GM18502 (cell line): ENCODE measurements around the gene RSL1D1.
A peak's percentile ranks its signal among the peaks of the same experiment; 100 is the strongest.

Source experiments
- ATAC-seq: cut with Tn5 transposase; IDR thresholded peaks from one replicate; pipeline ENCODE4 v1.9.1; 2021; ENCODE audit warnings: mild to moderate bottlenecking; ENCODE audit not compliant: unreplicated experiment, poor library complexity

Gene RSL1D1

GRCh38 chr16:11851294-11852091 lies at the start of gene RSL1D1:
RSL1D1 (minus strand) TSS chr16:11851542; CDS start chr16:11851512, 30 bp downstream.
- ATAC-seq, result peak; percentile 82

GRCh38 chr16:11901091-11901490 lies 49.7 kb upstream of the RSL1D1 start:
- ATAC-seq, result no peak

- no peak for ATAC-seq
These were observed 45.3 kb upstream of the RSL1D1 start for GRCh38 chr16:11896486-11897176.

GRCh38 chr16:11893571-11893970 lies 42.2 kb upstream of the RSL1D1 start:
- no peak for ATAC-seq

- ATAC-seq, result no peak
These were observed 41.4 kb upstream of the RSL1D1 start for GRCh38 chr16:11892761-11893160.

- no peak for ATAC-seq
These were observed 39.1 kb upstream of the RSL1D1 start for GRCh38 chr16:11890231-11890965.

- no peak for ATAC-seq
These were observed 35.5 kb upstream of the RSL1D1 start for GRCh38 chr16:11886881-11887280.

- ATAC-seq, result no peak
These were observed 32.7 kb upstream of the RSL1D1 start for GRCh38 chr16:11884035-11884434.

- no peak for ATAC-seq
These were observed 28.7 kb upstream of the RSL1D1 start for GRCh38 chr16:11880007-11880406.

GRCh38 chr16:11877374-11877773 lies 26.0 kb upstream of the RSL1D1 start:
- ATAC-seq, result no peak

GRCh38 chr16:11876306-11876705 lies 25.0 kb upstream of the RSL1D1 start:
- ATAC-seq, result no peak

GRCh38 chr16:11875721-11876120 lies 24.4 kb upstream of the RSL1D1 start:
- ATAC-seq, result no peak

- ATAC-seq, result no peak
These were observed 19.9 kb upstream of the RSL1D1 start for GRCh38 chr16:11871193-11871592.

- ATAC-seq, result no peak
These were observed 19.1 kb upstream of the RSL1D1 start for GRCh38 chr16:11870399-11870798.

GRCh38 chr16:11869353-11870228 lies 18.2 kb upstream of the RSL1D1 start:
- no peak for ATAC-seq

GRCh38 chr16:11868412-11868980 lies 17.2 kb upstream of the RSL1D1 start:
- ATAC-seq, result no peak

GRCh38 chr16:11862489-11862888 lies 11.1 kb upstream of the RSL1D1 start:
- ATAC-seq, result no peak

GRCh38 chr16:11857161-11857560 lies 5.8 kb upstream of the RSL1D1 start:
- ATAC-seq, result no peak

GRCh38 chr16:11852092-11852809 lies 909 bp upstream of the RSL1D1 start:
- ATAC-seq, result no peak
